Stimulated activated CD8-positive, alpha-beta memory T cell treated with anti-CD3 and anti-CD28 coated beads, Interleukin-4, amount 100 ng/mL, for 24 hours (primary cell): Measurements from ENCODE around the gene OR11H7.
"Not testable (repeated sequence)": the region's sequence is repeated elsewhere in the genome, so short reads cannot be mapped to it uniquely, and the experiment has no call there.

Experiments used
- DNase-seq: peaks from one replicate; pipeline ENCODE4 v3.0.0-alpha.2; 2020; ENCODE audit warnings: low read depth

OR11H7 gene

DNA sequence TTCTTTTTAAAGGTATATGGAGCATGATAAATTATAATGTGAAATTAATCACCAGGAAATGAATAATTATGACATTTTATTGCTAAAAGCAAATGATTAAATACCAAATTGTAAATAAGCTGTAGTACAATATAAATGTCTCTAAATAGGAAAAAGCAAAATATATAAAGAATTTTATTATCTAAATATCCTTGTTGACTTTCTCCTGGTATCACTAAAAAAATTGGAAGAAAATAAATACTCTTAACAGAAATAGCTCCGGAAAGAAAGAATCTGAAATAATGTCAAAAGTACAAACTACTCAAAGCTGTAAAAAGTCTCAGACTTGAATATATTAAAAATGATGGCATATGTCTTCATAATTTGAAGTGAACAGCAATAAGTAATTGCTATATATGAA, at the start of gene OR11H7:
OR11H7 (plus strand) TSS at position 301 of the 400 bp plus-strand sequence.
- no peak for DNase-seq

DNA sequence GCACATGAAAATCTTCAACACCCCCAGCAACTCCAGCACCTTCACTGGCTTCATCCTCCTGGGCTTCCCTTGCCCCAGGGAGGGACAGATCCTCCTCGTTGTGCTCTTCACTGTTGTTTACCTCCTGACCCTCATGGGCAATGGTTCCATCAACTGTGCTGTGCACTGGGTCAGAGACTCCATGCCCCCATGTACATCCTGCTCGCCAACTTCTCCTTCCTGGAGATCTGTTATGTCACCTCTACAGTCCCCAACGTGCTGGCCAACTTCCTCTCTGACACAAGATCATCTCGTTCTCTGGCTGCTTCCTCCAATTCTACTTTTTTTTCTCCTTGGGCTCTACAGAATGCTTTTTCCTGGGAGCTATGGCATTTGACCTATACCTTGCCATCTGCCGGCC, 49.6 kb upstream of the OR11H7 start:
- DNase-seq = no peak

DNA sequence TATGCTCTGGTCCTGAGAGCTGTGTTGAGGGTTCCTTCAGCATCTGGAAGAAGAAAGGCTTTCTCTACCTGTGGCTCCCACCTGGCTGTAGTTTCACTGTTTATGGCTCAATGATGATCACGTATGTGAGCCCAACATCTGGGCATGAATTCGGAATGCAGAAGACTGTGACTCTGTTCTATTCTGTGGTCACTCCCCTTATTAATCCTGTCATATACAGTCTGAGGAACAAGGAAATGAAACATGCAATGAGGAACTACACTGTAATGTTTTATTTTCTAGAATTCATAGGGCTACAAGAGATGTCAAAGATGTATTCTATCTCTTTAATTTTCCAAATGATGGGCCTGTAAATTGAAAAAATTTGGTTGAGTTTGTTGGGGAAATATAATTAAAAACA, 48.9 kb upstream of the OR11H7 start:
- no peak for DNase-seq

DNA sequence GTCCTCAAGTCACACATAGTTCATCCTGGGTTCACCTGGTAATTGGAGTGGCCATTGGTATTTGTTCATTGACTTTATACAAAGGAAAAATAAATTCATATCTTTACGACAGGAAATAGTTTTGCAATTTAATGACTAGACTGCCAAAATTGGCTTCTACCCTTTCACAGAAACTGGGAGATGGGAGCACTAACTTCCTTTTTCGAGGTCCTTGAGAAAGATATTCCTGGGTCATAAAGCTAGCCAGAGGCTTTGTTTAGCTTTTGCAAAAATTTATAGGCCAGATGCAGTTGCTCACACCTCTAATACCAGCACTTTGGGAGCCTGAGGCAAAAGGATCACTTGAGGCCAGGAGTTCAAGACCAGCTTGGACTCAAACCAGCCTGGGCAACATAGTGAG, 48.3 kb upstream of the OR11H7 start:
- DNase-seq = no peak

- DNase-seq = no peak
Observed at GRCh38 chr14:20184181-20184580, 44.6 kb upstream of the OR11H7 start.

DNA sequence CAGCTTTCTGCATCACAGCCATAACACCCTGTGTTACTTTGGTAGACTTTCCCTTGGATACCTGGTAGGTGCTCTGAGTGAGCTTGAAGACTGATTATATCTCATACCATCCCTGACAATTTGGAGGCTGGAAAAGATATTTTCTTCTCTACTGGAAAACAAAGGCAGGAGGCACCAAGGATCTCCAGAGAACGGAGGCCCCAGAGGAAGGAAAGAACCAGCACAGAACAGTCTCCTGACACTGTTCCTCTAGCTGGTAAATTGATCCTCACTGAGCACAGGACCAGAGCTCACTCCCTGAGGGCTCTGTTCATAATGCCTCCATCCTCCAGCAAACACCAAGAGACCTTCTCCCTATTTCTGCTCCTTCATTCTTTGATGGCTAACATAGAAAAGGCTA, 38.2 kb upstream of the OR11H7 start, which contains the start of gene OR11G2:
OR11G2 (plus strand) TSS at position 301 of the 400 bp plus-strand sequence. CDS start 6,542 bp downstream, outside the sequence.
- no peak for DNase-seq

- no peak for DNase-seq
Observed at GRCh38 chr14:20191396-20191795, 37.4 kb upstream of the OR11H7 start.

- DNase-seq = no peak
Observed at GRCh38 chr14:20194101-20194500, 34.7 kb upstream of the OR11H7 start.

- not testable (repeated sequence) for DNase-seq
Observed at GRCh38 chr14:20195170-20195569, 33.6 kb upstream of the OR11H7 start.

- no peak for DNase-seq
Observed at GRCh38 chr14:20195911-20196310, 32.9 kb upstream of the OR11H7 start.

GRCh38 chr14:20197459-20197858, 31.3 kb upstream of the OR11H7 start:
- no peak for DNase-seq

DNA sequence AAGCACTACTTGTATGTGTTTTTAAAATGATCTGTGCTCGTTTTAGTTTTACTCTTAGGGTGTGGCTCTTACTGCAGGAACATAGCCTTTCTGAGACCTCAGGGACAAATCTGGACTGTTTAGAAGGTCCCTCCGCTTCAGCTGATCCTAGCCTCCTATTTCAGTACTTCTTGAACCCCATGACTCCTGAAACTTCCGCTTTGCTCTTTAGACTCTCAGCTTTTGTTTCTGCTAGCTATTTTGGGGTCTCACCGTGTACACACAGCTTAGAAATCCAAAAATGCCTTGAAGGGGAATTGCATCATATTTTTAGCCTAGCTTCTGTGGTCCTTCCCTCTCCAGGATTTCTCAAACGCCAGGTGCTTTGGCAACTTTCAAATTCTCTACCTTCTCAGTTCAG, 29.8 kb upstream of the OR11H7 start:
- DNase-seq = no peak

GRCh38 chr14:20204721-20205120, 24.1 kb upstream of the OR11H7 start:
- DNase-seq = no peak

DNA sequence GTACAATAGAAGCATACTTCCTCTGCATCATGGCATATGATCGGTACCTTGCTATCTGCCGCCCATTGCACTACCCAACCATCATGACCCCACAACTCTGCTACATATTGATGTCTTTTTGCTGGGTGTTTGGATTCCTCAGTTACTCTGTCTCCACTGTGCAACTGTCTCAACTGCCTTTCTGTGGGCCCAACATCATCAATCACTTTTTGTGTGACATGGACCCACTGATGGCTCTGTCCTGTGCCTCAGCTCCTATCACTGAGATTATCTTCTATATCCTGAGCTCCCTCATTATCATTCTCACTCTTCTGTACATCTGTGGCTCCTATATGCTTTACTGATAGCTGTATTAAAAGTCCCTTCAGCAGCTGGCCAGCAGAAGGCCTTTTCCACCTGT, 19.2 kb upstream of the OR11H7 start:
- DNase-seq = no peak

- DNase-seq = not testable (repeated sequence)
Observed at GRCh38 chr14:20212406-20212805, 16.4 kb upstream of the OR11H7 start.

GRCh38 chr14:20215196-20215595, 13.6 kb upstream of the OR11H7 start:
- no peak for DNase-seq

GRCh38 chr14:20219033-20219432, 9.7 kb upstream of the OR11H7 start:
- no peak for DNase-seq

DNA sequence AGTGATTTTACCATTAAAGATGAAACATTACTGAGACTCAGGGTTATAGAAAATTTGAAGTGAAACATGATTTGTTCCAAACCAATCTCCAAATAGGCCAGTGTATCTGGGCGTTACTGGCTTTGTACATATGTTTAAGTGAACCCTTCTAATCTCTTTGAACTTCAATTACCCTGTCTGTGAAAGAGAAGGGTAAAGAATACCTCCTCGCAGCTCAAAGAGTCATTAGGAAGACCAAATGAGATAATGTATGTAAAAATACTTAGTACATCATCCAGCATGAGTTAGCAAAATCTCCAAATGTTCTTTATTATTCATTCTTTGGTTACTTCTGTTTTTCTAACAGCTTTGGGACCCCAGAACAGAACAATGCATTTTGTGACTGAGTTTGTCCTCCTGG, 5.4 kb upstream of the OR11H7 start, which contains the start of gene OR11H6:
OR11H6 (plus strand) TSS at position 301 of the 400 bp plus-strand sequence; CDS start at position 301, 0 bp downstream.
- DNase-seq = no peak

GRCh38 chr14:20235415-20235814, 6.6 kb downstream of the OR11H7 start:
- not testable (repeated sequence) for DNase-seq

GRCh38 chr14:20247646-20248246, 19.0 kb downstream of the OR11H7 start:
- no peak for DNase-seq

DNA sequence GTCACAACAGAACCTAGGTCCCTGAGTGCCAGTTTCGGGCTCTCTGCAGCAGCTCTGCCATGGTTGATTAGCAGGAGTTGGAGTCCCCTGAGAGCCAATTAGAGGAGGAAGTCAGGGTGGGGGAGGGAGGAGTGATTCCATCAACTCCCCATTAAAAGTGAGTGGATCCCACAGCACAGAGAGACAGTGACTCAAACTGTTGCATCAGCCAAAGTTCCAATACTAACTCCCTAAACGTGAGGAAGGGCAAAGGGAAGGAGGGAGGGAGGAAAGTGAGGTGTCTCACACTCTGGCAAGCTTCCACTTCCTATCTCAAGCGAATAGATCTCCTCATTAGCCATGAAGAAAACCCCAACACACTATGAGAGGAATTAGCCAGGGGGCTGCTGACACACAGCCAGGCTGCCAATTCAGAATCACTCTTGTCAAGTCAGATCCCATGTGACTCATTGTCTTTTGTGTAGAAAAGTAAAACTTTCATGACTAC, 33.9 kb downstream of the OR11H7 start:
- DNase-seq = no peak

GRCh38 chr14:20264361-20264760, 35.6 kb downstream of the OR11H7 start:
- not testable (repeated sequence) for DNase-seq

- DNase-seq = no peak
Observed at GRCh38 chr14:20274062-20274461, 45.3 kb downstream of the OR11H7 start.

DNA sequence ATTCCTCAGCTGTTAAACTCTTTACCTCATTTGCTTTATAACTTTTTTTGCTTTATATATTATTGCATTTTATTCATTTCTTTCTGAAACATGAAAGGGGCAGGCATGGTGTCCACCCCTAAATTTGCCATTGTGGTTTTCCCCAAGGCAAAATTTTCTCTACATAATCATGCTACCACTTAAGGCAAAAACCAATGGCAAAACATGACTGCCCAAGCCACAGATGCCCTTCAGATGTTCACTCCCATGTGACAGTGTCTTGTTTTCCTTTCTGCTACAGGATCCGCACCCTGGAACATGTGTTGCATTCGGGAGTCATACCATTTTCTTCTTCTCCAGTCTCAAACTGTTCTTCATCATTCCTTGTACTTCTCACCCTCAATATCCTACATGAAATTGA, 48.6 kb downstream of the OR11H7 start:
- no peak for DNase-seq
